Ovary (tissue), 9 donors: Measurements from ENCODE around the gene CAMTA2. TPM values are rescaled to one million over a fixed set of nuclear protein-coding genes. Genes with fewer than 3 reads are reported as not detected.

ENCODE experiments used
- DNase-seq, 5 donors: peaks; one replicate each; pipeline ENCODE4 v3.0.0-alpha.2; 2019 to 2020
- H3K27ac ChIP-seq, 2 donors: fragments of 200-600 bp; one replicate each; pipeline versions ENCODE4 v1.5.1 to v1.8.0; 2019 to 2022
- H3K27me3 ChIP-seq: fragments of 200-600 bp; one replicate; pipeline ENCODE4 v1.8.0; 2022
- H3K36me3 ChIP-seq: fragments of 200-600 bp; sonication (generic); one replicate; pipeline ENCODE4 v1.5.1; 2019
- H3K4me1 ChIP-seq: one replicate; pipeline ENCODE4 v1.8.1; 2013; ENCODE audit warnings: mild to moderate bottlenecking, moderate library complexity; ENCODE audit not compliant: insufficient read depth
- H3K4me3 ChIP-seq: fragments of 200-600 bp; sonication (generic); one replicate; pipeline ENCODE4 v1.5.1; 2017
- H3K9me3 ChIP-seq, 2 donors: fragments of 200-600 bp in 1 of 2; sonication (generic) in 1 of 2; one replicate each; pipeline versions ENCODE4 v1.5.1 to v1.8.1; 2013 to 2019; ENCODE audit warnings: mild to moderate bottlenecking in 1 of 2, moderate library complexity in 1 of 2
- CTCF ChIP-seq, 3 donors: fragments of 450-650 bp in 2 of 3; fragments of 200-600 bp in 1 of 3; IDR thresholded peaks; one replicate each; pipeline versions ENCODE4 v1.5.1 to v1.8.0; 2016 to 2022; ENCODE audit warnings: antibody characterized with exemption in 3 of 3, mild to moderate bottlenecking in 1 of 3
- EP300 ChIP-seq: sonication (generic); formaldehyde crosslinking; IDR thresholded peaks from one replicate; pipeline ENCODE4 v1.6.1; 2017; ENCODE audit warnings: antibody characterized with exemption
- POLR2A ChIP-seq: fragments of 450-650 bp; IDR thresholded peaks from one replicate; pipeline ENCODE4 v1.6.1; 2017; ENCODE audit warnings: antibody characterized with exemption, mild to moderate bottlenecking, moderate library complexity
- WGBS, 3 donors: extraction: QIAGEN DNeasy Blood & Tissue Kit in 1 of 3; methylation state at CpG; one replicate each; pipeline versions ENCODE4 v1.1.5 to v1.1.7; 2013 to 2017; 5-methylcytosine and 5-hydroxymethylcytosine counted together
- intact Hi-C, 4 donors: fragments of 100-400 bp; cut with DNase I; formaldehyde crosslinking; loops; one replicate each; pipeline versions ENCODE4 v1.11.0 to v1.15.1; 2022 to 2023
- polyA plus RNA-seq, 2 donors: library from polyadenylated mRNA; stranded (reverse); fragments of 200-250 nt in 1 of 2; fragments of 350-450 nt in 1 of 2; fragmentation: Illumina TruSeq in 1 of 2; extraction: RNeasy Lipid Tissue Mini Kit (QIAGEN cat#74804) in 1 of 2; gene quantifications; one replicate each; pipeline ENCODE4 v1.2.3, GENCODE V29; 2013 to 2014
- total RNA-seq, 7 donors: library from RNA; depleted of rRNA in 2 of 7; stranded (reverse); fragments of >200 nt in 2 of 7; fragmentation: NEBNext Ultra II Directional in 3 of 7; extraction: Animal tissue kit (Norgen Biotek cat#: 25700) in 3 of 7; gene quantifications; one replicate each; pipeline versions ENCODE4 v1.1.0 to v1.2.4, GENCODE V29; 2016 to 2023
- donor health status: DM: no; HTN: no; CAD: no; lungs with moderate emphysema.
- donor health status: DM: no; HTN: no; CAD: no.
- donor health status: Bipolar disorder and iron deficiency.
- donor health status: DM: yes; HTN: yes; CAD: no.
- donor health status: DM: no; HTN: no; CAD: no.
- donor health status: DM: yes; HTN: yes; CAD: no.

The CAMTA2 gene
- total and polyA plus RNA-seq, 9 donors: 10.2 to 71.2 (median 33.0) TPM

GRCh38 chr17:4937553-4937952 lies 49.9 kb downstream of the CAMTA2 start:
- no peaks in the 10 kb centered on the region for H3K9me3 ChIP-seq
- H3K4me3 ChIP-seq: no peak overlapping the region
- H3K27me3 ChIP-seq: no peaks in the 10 kb centered on the region
- H3K4me1 ChIP-seq: peaks cover 14% of the 10 kb centered on the region
- 89 to 92% (median 91%) methylated on average over 16 of the region's 16 CpGs for WGBS, 3 donors
- H3K27ac ChIP-seq: no peak overlapping the region
- TF ChIP-seq EP300 (no peak), POLR2A (no peak), CTCF (IDR thresholded peaks at IDR 0.05) (no peak)
- intact Hi-C loops: no loop called here
- peak in 1 of 5 donors; percentile 16 for DNase-seq
- H3K36me3 ChIP-seq: no peaks in the 10 kb centered on the region

GRCh38 chr17:4936436-4936835 lies 51.0 kb downstream of the CAMTA2 start:
- Histone ChIP-seq H3K27me3 (no peaks in the 10 kb centered on the region), H3K9me3 (no peaks in the 10 kb centered on the region), H3K27ac (no peak overlapping the region), H3K4me1 (peaks cover 14% of the 10 kb centered on the region), H3K4me3 (no peak overlapping the region), H3K36me3 (no peaks in the 10 kb centered on the region)
- TF ChIP-seq EP300 (no peak), CTCF (IDR thresholded peaks at IDR 0.05) (no peak), POLR2A (no peak)
- intact Hi-C loops: no loop called here
- DNase-seq: no peak
- 78 to 84% (median 80%) methylated on average over 3 of the region's 3 CpGs for WGBS, 3 donors

GRCh38 chr17:4935650-4936049 lies 51.8 kb downstream of the CAMTA2 start:
- Histone ChIP-seq H3K4me1 (peaks cover 9% of the 10 kb centered on the region), H3K36me3 (no peaks in the 10 kb centered on the region), H3K27me3 (no peaks in the 10 kb centered on the region), H3K9me3 (no peaks in the 10 kb centered on the region), H3K27ac (no peak overlapping the region), H3K4me3 (no peak overlapping the region)
- TF ChIP-seq CTCF (IDR thresholded peaks at IDR 0.05) (no peak), EP300 (no peak), POLR2A (no peak)
- DNase-seq: no peak
- intact Hi-C loops: no loop called here

- no peak overlapping the region for H3K27ac ChIP-seq
- intact Hi-C loops: no loop called here
- DNase-seq: no peak
- H3K27me3 ChIP-seq: no peaks in the 10 kb centered on the region
- peaks cover 9% of the 10 kb centered on the region for H3K4me1 ChIP-seq
- H3K4me3 ChIP-seq: no peak overlapping the region
- no peak for TF ChIP-seq EP300
- no peak for TF ChIP-seq CTCF (IDR thresholded peaks at IDR 0.05)
- TF ChIP-seq POLR2A: no peak
- WGBS, 3 donors: 17 to 25% (median 19%) methylated on average over 14 of the region's 14 CpGs
- H3K9me3 ChIP-seq: no peaks in the 10 kb centered on the region
- no peaks in the 10 kb centered on the region for H3K36me3 ChIP-seq
Measured at GRCh38 chr17:4934173-4934979, 53.1 kb downstream of the CAMTA2 start.
